SU-DHL-6 (cell line): ENCODE data around the gene CEBPG.

ENCODE experiments used
- H2AFZ ChIP-seq: fragments of 200-600 bp; sonication (generic); 2 replicates; pipeline ENCODE4 v1.6.1; 2014; ENCODE audit warnings: low read depth, mild to moderate bottlenecking, moderate library complexity, mixed read lengths, antibody characterized with exemption, low read length; ENCODE audit not compliant: severe bottlenecking
- H3F3A ChIP-seq: fragments of 200-600 bp; shearing (Covaris generic); 2 replicates; pipeline ENCODE4 v1.6.0; 2016; ENCODE audit warnings: antibody characterized with exemption, mild to moderate bottlenecking; ENCODE audit not compliant: insufficient read depth
- H3K27ac ChIP-seq: fragments of 200-600 bp; sonication (generic); 2 replicates; pipeline ENCODE4 v1.5.1; 2016; ENCODE audit warnings: low read depth, mild to moderate bottlenecking, low read length, moderate library complexity, mixed read lengths
- H3K27me3 ChIP-seq: fragments of 200-600 bp; sonication (generic), shearing (Covaris generic); 2 replicates; pipeline ENCODE4 v1.6.0; 2014; ENCODE audit warnings: mild to moderate bottlenecking, low read length
- H3K36me3 ChIP-seq: fragments of 200-600 bp; sonication (generic); 2 replicates; pipeline ENCODE4 v1.6.1; 2014; ENCODE audit warnings: mild to moderate bottlenecking, low read length, mixed read lengths
- H3K4me2 ChIP-seq: fragments of 300-600, 200-600 bp; shearing (Covaris generic), sonication (generic); 2 replicates; pipeline ENCODE4 v1.6.0; 2014; ENCODE audit warnings: low read length, low read depth, mild to moderate bottlenecking; ENCODE audit not compliant: poor library complexity, severe bottlenecking
- H3K4me3 ChIP-seq: fragments of 200-600 bp; sonication (generic); 2 replicates; pipeline ENCODE4 v1.5.1; 2014; ENCODE audit warnings: antibody characterized with exemption, low read length, mild to moderate bottlenecking, mixed read lengths; ENCODE audit not compliant: insufficient read depth, poor library complexity, severe bottlenecking
- H3K79me2 ChIP-seq: fragments of 200-600 bp; sonication (generic); 2 replicates; pipeline ENCODE4 v1.6.1; 2014; ENCODE audit warnings: mild to moderate bottlenecking, low read length, moderate library complexity; ENCODE audit not compliant: insufficient read depth
- H3K9ac ChIP-seq: fragments of 200-600 bp; sonication (generic); 2 replicates; pipeline ENCODE4 v1.7.0; 2014; ENCODE audit warnings: mild to moderate bottlenecking, low read length
- H3K9me2 ChIP-seq: fragments of 200-600 bp; sonication (generic); replicated peaks from 2 replicates; pipeline ENCODE4 v1.6.1; 2014; ENCODE audit warnings: low read length; ENCODE audit not compliant: insufficient read depth
- H3K9me3 ChIP-seq: fragments of 200-600 bp; sonication (generic); 2 replicates; pipeline ENCODE4 v1.6.1; 2014; ENCODE audit warnings: low read length, mixed read lengths; ENCODE audit not compliant: insufficient read depth
- H4K20me1 ChIP-seq: fragments of 200-600 bp; sonication (generic); 2 replicates; pipeline ENCODE4 v1.6.1; 2014; ENCODE audit warnings: low read depth, mild to moderate bottlenecking, antibody characterized with exemption, low read length, moderate library complexity, mixed read lengths
- CTCF ChIP-seq: fragments of 200-600 bp; sonication (generic); IDR thresholded peaks from one replicate; pipeline ENCODE4 v1.5.1; 2017; ENCODE audit warnings: antibody characterized with exemption, mild to moderate bottlenecking, low read length, moderate library complexity; ENCODE audit not compliant: insufficient read depth, poor library complexity, severe bottlenecking
- EZH2phosphoT487 ChIP-seq: fragments of 200-600 bp; sonication (generic), shearing (Covaris generic); conservative IDR thresholded peaks from 2 replicates; pipeline ENCODE4 v1.6.1; 2018; ENCODE audit warnings: mild to moderate bottlenecking, antibody characterized with exemption, low read length, moderate library complexity, mixed read lengths

CEBPG gene

GRCh38 chr19:33389421-33390100, 16.1 kb downstream of the CEBPG start:
- Histone ChIP-seq H3F3A (no peaks in the 10 kb centered on the region), H3K27me3 (no peaks in the 10 kb centered on the region), H3K9me2 (no peaks in the 10 kb centered on the region), H3K79me2 (0 out of 2 replicates have a peak, but pooled peaks cover 3% of the 10 kb centered on the region), H3K9me3 (no peaks in the 10 kb centered on the region), H3K36me3 (no peaks in the 10 kb centered on the region), H3K4me2 (no peak overlapping the region), H3K27ac (no peak overlapping the region), H3K9ac (no peak overlapping the region), H2AFZ (no peak overlapping the region), H4K20me1 (no peaks in the 10 kb centered on the region), H3K4me3 (no peak overlapping the region)
- TF ChIP-seq CTCF (no peak), EZH2phosphoT487 (no peak)

DNA sequence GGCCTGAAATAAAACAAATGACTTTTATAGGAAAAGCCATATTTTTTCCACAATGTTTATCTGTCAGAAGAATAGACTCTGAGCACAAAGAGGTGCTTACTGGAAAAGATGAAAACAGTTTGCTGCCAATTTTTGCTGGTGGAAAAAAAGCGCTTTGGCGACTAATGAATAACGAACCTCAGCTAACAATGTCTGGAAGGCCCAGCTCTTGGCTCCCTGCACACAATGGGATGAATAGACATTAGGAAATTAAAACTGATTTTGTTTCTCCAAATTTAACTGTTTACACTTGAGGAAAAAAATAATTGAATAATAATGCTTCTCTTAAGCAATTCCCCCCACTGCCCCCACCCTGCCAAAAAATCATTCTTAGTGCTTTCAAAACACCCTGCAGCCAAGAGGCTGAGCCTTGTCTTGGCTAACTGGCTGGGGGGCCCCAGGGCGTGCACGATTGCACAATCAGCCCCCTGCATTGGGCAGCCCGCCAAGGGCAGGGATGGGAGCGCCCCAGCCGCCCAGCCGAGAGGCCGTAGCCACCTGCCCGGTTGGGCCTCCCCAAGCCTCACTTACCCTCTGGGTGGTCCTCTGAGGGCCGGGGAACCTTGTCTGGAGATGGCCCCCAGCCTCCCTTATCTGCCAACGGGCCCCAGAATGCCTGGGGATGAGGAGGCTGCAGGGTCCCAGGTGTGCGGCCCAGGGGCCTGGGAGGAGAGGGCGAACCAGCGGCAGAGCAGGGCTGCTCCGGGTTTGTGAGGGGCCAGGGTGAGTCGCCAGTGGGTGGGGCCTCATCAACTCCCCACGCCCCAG, 16.8 kb downstream of the CEBPG start:
- no peak overlapping the region for H3K27ac ChIP-seq
- no peak overlapping the region for H3K9ac ChIP-seq
- no peak for TF ChIP-seq CTCF
- TF ChIP-seq EZH2phosphoT487: no peak
- H4K20me1 ChIP-seq: no peaks in the 10 kb centered on the region
- no peaks in the 10 kb centered on the region for H3K27me3 ChIP-seq
- no peak overlapping the region for H3K4me2 ChIP-seq
- no peaks in the 10 kb centered on the region for H3F3A ChIP-seq
- H3K4me3 ChIP-seq: no peak overlapping the region
- no peaks in the 10 kb centered on the region for H3K9me3 ChIP-seq
- no peaks in the 10 kb centered on the region for H3K36me3 ChIP-seq
- H2AFZ ChIP-seq: no peak overlapping the region
- no peaks in the 10 kb centered on the region for H3K9me2 ChIP-seq
- 0 out of 2 replicates have a peak, but pooled peaks cover 3% of the 10 kb centered on the region for H3K79me2 ChIP-seq

- Histone ChIP-seq H3K4me2 (no peak overlapping the region), H3K9me3 (no peaks in the 10 kb centered on the region), H3F3A (no peaks in the 10 kb centered on the region), H3K27me3 (no peaks in the 10 kb centered on the region), H3K36me3 (no peaks in the 10 kb centered on the region), H3K79me2 (no peaks in the 10 kb centered on the region), H3K27ac (no peak overlapping the region), H3K9me2 (no peaks in the 10 kb centered on the region), H3K9ac (no peak overlapping the region), H4K20me1 (no peaks in the 10 kb centered on the region), H2AFZ (no peak overlapping the region), H3K4me3 (no peak overlapping the region)
- TF ChIP-seq CTCF: no peak
- no peak for TF ChIP-seq EZH2phosphoT487
Observed at GRCh38 chr19:33390908-33391630, 17.6 kb downstream of the CEBPG start.
